Mammary epithelial cell (primary cell): Measurements from ENCODE around the gene DPYSL4.

ENCODE experiments used
- CTCF ChIP-seq, 2 donors: IDR thresholded peaks in 1 of 2; conservative IDR thresholded peaks in 1 of 2; 2 replicates each; pipeline ENCODE4 v1.5.1; 2011 to 2012; ENCODE audit warnings: inconsistent platforms in 2 of 2, low read length in 2 of 2, mild to moderate bottlenecking in 2 of 2, control low read depth in 1 of 2, low read depth in 1 of 2; ENCODE audit not compliant: insufficient read depth in 1 of 2; ENCODE audit errors: extremely low read depth in 1 of 2
- EZH2 ChIP-seq: IDR thresholded peaks from 2 replicates; pipeline ENCODE4 v1.6.1; 2012; ENCODE audit warnings: low read length, inconsistent platforms, borderline replicate concordance

GRCh38 chr10:132209978-132210530 is 23.3 kb downstream of the DPYSL4 start:
- TF ChIP-seq EZH2 (no peak), CTCF (conservative IDR thresholded peaks at IDR 0.05 in 1 of 2, IDR thresholded peaks at IDR 0.05 in 1 of 2; ENCODE audit: extremely low read depth in 1 of 2, insufficient read depth in 1 of 2, low read depth in 1 of 2, low read length in 2 of 2) (no peak)
